ENCODE results near the gene STATH. TPM values are rescaled to one million over a fixed set of nuclear protein-coding genes. Genes with fewer than 3 reads are reported as not detected.
"Not testable (repeated sequence)": the region's sequence is repeated elsewhere in the genome, so short reads cannot be mapped to it uniquely, and the experiment has no call there.

The STATH gene, protein sequence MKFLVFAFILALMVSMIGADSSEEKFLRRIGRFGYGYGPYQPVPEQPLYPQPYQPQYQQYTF
- not detected for polyA plus RNA-seq (ENCODE audit: insufficient read length)

DNA sequence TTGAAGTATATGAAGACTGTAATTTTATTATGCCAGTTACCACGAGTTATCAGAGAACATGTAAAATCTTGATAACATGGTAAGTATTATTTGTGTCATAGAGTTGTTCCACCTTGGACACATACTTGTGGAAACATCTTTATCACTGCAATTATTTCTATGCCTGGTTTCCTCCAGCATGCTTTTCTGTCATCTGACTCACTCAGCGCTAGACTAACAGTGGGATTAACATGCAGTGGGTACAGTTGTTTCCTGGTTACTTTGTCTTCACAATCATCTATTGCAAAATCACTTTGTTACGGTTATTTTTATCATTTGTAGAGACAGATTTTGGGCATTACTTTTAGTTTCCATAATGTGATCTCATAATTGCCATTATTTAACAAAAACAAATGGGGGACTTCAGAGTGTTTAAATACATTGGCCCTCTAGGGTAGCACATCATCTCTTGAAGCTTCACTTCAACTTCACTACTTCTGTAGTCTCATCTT is at the start of gene STATH:
STATH (plus strand) TSS at position 441 of the 491 bp plus-strand sequence. CDS start 2,472 bp downstream, outside the sequence.
- DNase-seq, result no peak

DNA sequence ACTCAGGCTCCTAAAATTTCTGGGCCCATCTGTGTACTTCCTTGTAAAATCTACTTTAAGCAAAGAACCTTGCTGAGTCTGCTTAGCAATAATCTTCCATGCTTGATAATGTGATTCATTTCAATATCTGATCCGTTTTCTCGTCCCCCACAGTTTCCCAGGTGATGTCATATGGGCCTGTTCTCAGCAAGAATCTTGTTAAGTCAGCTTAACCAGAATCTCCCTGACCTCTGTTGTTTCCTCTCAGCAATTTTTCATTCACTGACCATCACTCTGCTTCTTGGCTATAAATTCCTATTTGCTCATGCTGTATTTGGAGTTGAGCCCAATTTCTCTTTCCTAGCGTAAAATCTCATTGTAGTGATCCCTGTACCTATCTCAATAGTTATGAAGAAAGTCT is 44.2 kb upstream of the STATH start:
- no peak for DNase-seq

DNA sequence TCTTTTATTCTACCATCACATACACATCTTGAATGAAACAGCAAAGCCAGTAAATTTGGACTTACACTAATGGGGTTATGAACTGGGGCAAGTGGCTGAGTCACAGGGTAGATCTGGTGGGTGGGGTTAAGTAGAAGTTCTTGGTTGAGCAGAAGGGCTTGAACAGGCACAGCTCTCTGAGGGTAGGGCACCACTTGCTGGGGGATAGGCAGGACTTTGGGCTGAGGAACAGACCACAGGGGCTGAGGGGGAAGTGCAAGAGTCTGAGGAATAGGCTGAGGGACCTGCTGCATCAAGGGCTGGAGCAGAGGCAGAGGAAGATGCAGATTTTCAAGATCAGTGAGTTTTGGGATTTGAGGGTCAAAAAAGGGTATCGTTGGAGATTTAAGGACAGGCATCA is 38.6 kb upstream of the STATH start:
- DNase-seq, result no peak

DNA sequence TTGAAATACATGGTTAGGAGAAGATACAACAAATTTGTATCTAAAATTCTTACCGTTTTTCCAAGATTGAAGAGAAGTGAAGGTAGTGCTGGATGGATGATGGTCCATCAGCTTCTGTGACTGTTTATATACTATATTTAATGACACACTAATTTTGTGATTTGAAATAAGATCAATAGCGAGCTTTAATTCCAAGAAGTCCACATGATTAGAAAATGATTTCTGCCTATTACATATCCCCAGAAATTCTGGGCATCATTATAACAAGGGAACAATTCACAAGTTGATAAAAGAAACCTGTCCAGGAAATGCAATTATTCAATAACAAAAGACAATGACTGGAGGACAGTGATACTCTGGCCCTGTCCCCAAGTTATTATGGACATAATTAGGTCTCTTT is 30.1 kb upstream of the STATH start, which contains the start of gene CSN2:
CSN2 (minus strand) TSS at position 101 of the 400 bp plus-strand sequence. CDS start 4,733 bp downstream, outside the sequence.
- no peak for DNase-seq

DNA sequence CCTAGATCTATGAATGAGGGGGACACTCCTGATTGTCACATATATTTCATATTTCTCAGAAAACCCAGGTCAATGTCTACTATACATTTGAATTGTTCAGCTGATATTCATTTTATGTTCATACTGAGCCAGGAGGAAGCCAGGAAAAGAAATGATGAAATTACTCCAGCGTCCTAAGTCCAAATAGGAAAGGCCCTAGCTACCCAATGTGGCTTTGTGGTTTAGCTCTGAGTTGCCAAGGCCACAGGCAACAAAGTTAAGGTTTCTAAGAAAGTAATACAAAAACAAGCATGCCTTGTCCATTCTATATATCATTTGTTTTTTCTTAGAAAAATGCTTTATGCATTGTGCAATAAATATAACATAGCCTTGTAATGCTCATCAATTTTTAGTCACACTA is 25.7 kb upstream of the STATH start:
- DNase-seq, result no peak

DNA sequence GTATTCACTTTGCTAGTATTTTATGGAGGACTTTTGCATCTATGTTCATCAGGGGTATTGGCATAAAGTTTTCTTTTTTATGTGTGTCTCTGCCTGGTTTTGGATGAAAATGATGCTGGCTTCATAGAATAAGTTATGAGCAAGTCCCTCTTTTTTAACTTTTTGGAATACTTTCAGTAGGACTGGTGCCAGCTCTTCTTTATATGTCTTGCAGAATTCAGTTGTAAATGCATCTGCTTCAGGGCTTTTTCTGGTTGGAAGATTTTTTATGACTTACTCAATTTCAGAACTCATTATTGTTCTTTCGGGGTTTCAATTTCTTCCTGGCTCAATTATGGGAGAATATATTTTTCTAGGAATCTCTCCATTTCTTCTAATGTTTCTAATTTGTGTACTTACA is 21.1 kb upstream of the STATH start:
- DNase-seq, result peak; percentile 33

DNA sequence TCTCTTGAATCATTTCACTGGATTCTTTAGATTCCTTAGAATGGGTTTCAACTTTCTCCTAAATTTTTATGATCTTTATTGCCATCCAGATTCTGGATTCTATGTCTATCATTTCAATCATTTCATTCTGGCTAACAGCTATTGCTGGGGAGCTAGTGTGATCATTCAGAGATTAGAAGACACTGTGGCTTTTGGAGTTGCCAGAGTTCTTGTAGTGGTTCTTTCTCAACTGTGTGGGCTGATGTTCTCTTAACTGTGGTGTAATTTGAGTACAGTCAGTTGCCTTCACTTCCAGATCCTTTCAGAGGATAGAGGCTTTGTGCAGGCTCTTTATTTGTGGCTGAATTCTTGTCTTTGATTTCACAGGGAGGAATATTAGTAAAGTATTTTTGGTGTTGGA is 18.2 kb upstream of the STATH start:
- DNase-seq, result no peak

DNA sequence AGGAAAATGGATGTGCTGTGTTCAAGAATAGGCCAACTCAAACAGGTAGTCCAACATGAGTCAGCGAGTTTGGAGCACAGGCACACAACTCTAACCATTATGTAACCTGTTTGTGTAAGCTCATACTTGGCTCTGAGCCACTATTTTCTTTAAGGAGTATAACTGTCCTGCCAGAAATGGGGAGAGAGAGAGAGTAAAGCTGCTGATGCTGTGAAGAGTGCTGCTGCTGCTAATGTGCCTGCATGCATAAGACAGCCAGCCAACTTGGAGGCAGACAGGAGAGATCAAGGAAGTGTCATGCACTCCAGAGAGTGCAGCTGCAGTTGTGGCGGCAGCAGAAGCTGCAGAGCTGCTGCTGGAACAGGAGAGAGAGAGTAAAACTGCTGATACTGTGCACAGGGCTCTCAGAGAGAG is 11.7 kb upstream of the STATH start:
- DNase-seq, result peak; percentile 50

DNA sequence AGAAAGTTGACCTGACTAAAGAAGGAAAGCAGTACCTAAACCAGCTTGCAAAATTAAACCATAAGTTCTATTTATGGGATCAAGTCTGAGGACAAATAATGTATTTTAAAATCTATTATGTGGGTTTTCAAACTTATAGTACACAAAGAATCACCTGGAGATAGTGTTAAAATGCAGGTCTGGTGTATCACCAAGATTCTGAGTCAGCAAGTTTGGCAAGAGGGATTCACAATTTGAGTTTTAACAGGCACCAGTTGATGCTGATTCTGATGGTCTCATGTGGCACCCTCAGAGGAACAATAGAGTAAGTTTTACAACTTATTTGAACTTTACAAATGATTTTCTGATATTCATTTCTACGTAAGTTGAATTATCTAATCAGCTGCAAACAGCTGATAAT is 9.1 kb upstream of the STATH start:
- DNase-seq, result no peak

DNA sequence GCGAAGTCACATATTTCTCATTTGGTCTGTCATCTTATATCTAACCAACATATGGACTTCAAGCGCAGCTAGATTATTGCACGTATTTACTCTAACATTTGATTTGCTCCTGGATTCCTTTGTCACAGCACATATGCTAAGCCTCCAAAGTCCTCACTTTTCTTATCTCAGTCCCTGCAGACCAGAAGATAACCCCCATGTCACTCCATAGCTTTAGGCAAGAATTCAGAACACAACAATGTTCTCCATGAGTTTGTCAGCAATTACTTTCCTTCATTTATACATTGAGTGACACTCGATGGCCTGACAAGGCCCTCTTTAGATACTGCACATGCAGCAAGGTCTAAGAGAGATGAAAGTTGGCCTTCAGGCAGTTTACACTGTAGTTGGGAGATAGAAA is 4.8 kb upstream of the STATH start:
- DNase-seq, result no peak

DNA sequence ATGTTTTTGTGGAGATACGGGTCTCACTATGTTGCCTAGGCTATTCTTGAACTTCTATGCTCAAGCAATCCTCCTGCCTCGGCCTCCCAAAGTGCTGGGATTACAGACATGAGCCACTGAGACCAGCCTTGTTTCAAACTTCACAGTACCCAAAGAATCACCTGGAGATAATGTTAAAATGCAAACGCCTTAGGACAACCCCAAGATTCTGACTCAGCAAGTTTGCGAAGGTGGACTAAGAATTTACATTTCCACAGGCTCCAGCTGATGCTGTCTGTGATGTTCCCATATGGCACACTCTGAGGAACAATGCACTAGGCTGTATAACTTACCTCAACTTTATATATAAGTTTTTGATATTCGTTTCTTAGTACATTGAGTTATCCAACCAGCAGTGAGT is 984 bp upstream of the STATH start:
- DNase-seq, result no peak

DNA sequence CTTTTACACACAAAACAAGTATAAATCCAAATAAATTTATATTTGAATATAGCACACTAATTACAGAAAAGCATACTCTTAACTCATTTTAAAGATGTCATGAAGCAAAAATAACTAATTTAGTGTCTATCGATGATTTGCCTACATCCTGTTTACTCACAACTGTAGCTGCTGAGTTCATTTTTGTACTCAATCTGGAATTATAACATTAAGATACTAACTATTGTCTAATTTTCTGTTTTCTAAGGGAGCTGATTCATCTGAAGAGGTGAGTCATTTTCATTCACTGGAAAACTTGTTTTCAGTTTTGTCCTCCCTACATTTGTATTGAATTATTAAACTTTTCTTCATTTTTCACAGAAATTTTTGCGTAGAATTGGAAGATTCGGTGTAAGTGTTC is 3.7 kb downstream of the STATH start:
- no peak for DNase-seq

DNA sequence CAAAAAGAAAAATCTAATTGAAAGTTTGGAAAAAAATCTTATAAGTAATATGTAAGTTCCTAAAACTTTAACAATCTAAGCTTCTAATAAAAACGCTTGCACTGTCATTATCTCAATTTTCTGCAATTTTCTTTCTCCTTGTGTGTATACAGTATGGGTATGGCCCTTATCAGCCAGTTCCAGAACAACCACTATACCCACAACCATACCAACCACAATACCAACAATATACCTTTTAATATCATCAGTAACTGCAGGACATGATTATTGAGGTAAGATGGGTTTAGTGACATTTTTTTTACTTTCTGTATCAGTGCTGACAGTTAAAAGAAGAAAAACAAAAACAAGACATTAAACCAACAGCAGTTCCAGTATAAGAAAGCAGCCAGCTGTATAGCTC is 4.9 kb downstream of the STATH start:
- DNase-seq, result no peak

DNA sequence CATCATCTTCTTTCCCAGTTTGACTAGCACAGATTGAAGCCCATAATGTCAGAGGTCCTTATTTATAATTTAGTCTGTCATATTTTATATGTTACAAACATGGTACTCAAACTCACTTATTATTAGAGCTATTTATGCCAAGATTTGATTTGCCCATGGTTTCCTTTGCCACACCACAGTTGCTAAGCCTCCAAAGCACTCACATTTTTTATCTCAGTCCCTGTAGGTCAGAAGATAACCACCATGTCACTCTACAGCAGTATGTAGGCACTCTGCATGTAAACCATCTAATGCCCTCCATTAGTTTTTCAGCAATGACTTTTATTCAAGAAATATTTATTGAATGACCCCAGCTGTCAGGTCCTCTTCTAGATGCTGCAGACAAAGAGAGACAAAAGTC is 6.7 kb downstream of the STATH start:
- DNase-seq, result no peak

DNA sequence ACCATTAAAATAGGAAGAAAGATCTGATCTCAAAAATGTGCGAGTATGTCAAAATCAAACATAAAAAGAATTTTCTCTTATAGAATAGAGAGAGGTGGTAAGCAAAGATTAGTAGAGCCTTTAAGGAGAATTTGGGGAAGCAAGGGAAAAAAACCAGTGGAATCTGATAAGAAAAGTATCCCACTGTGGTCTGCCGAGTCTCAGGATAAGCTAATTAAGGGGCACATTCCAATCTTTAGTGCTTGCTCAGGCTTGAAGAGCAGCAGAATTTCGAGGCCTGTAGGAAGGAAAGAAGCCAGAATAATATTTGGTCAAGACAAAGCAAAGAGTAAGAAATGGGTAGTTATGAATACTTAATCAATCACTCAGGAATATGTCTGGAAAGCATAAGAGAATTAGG is 13.0 kb downstream of the STATH start:
- no peak for DNase-seq

DNA sequence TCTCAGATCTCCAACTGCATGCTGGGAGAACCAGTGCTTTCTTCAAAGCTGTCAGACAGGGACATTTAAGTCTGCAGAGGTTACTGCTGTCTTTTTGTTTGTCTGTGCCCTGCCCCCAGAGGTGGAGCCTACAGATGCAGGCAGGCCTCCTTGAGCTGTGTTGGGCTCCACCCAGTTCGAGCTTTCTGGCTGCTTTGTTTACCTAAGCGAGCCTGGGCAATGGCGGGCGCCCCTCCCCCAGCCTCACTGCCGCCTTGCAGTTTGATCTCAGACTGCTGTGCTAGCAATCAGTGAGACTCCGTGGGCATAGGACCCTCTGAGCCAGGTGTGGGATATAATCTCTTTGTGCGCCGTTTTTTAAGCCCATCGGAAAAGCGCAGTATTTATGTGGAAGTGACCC is 23.2 kb downstream of the STATH start:
- not testable (repeated sequence) for DNase-seq

DNA sequence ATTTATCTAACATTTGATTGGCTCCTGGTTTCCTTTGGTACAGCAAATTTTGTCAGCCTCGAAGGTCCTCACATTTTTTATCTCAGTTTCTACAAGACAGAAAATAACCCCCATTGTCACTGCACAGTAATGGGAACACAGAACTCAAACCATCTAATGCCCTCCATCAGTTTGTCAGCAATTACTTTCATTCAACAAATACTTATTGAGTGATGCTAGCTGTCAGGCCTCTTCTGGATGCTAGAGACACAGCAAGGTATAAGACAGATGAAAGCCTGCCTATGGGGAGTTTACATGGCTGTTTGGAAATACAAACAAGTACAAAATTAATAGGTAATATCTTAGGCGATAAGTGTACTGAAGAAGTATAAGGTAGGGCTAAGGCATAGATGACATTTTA is 27.5 kb downstream of the STATH start:
- no peak for DNase-seq

DNA sequence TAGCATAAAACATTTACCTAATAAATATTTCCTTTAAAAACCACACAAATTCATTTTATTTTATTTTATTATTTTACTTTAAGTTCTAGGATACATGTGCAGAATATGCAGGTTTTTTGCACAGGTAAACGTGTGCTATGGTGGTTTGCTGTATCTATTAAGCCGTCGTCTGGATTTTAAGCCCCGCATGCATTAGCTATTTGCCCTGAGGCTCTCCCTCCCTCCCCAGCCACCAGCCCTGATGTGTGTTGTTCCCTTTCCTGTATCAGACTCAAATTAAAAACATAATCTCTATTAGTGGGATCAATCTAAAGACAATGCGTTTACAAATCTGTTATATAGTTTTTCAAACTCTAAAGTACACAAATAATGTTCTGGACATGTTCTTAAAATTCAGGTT is 31.2 kb downstream of the STATH start:
- no peak for DNase-seq

DNA sequence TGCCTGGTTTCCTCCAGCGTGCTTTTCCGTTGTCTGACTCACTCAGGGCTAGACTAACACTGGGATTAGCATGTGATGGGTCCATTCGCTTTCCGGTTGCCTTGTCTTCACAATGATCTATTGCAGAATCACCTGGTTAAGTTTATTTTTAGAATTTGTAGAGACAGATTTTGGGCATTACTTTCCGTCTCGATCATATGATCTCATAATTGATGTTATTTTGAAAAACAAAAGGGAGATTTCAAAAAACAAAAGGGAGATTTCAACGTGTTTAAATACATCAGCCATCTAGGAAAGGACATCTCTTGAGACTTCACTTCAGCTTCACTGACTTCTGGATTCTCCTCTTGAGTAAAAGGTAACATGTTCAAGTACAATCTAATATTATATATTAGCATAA is 32.4 kb downstream of the STATH start, which contains the start of gene HTN3:
HTN3 (plus strand) TSS at position 301 of the 400 bp plus-strand sequence. CDS start 2,282 bp downstream, outside the sequence.
- DNase-seq, result not testable (repeated sequence)

DNA sequence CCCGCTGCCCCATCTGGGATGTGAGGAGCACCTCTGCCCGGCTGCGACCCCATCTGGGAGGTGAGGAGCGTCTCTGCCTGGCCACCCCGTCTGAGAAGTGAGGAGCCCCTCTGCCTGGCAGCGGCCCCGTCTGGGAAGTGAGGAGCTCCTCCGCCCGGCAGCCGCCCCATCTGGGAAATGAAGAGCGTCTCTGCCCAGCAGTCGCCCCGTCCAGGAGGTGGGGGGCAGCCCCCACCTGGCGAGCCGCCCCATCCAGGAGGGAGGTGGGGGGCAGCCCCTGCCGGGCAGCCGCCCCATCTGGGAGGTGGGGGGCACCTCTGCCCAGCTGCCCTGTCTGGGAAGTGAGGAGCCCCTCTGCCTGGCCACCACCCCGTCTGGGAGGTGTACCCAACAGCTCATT is 41.8 kb downstream of the STATH start:
- not testable (repeated sequence) for DNase-seq

DNA sequence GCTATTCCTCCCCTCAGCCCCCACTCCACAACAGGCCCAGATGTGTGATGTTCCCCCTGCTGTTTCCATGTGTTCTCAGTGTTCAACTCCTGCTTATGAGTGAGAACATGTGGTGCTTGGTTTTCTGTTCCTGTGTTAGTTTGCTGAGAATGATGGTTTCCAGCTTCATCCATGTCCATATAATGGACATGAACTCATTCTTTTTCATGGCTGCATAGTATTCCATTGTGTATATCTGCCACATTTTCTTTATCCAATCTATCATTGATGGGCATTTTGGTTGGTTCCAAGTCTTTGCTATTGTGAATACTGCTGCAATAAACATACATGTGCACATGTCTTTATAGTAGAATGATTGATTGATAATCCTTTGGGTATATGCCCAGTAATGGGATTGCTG is 44.2 kb downstream of the STATH start:
- DNase-seq, result not testable (repeated sequence)

DNA sequence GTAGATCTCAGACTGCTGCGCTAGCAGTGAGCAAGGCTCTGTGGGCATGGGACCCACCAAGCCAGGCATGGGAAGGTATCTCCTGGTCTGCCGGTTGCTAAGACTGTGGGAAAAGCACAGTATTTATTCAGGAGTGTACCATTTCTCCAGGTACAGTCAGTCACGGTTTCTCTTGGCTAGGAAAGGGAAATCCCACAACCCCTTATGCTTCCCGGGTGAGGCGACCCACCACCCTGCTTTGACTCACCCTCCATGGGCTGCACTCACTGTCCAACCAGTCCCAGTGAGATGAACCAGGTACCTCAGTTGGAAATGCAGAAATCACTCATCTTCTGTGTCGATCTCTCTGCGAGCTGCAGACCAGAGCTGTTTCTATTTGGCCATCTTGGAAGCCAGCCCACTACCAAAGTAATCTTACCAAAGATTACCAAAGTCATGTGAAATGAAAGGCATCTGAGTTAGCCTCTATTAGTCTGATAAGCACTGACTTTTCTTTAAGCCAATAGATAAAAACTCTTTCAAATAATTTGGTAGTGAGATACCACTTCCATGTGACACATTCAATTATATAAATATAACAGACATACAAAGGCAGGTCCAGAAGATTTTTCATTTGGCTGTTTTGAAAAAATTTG is 46.0 kb downstream of the STATH start:
- DNase-seq, result no peak

DNA sequence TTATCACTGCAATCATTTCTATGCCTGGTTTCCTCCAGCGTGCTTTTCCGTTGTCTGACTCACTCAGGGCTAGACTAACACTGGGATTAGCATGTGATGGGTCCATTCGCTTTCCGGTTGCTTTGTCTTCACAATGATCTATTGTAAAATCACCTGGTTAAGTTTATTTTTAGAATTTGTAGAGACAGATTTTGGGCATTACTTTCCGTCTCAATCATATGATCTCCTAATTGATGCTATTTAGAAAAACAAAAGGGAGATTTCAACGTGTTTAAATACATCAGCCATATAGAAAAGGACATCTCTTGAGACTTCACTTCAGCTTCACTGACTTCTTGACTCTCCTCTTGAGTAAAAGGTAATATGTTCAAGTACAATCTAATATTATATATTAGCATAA is 54.4 kb downstream of the STATH start, which contains the start of gene HTN1:
HTN1 (plus strand) TSS at position 301 of the 400 bp plus-strand sequence. CDS start 2,639 bp downstream, outside the sequence.
- DNase-seq, result not testable (repeated sequence)

Measured in hindlimb muscle (tissue), 1 donor.